Body of pancreas (tissue), 4 donors: ENCODE results near the gene RAB11FIP3. TPM values are rescaled to one million over a fixed set of nuclear protein-coding genes. Genes with fewer than 3 reads are reported as not detected.
"Not testable (repeated sequence)": the region's sequence is repeated elsewhere in the genome, so short reads cannot be mapped to it uniquely, and the experiment has no call there.

Experiments used
- ATAC-seq: fragments of 150-250 bp; one replicate; pipeline ENCODE4 v1.9.1; 2016
- DNase-seq, 4 donors: peaks; one replicate each; pipeline ENCODE4 v3.0.0-alpha.2; 2019
- H3K27ac ChIP-seq, 4 donors: fragments of 200-600 bp; sonication (generic); 1 replicate in 3 of 4; 2 replicates in 1 of 4; pipeline versions ENCODE4 v1.5.1 to v1.6.1; 2016 to 2019; ENCODE audit warnings: mild to moderate bottlenecking in 1 of 4, mixed read lengths in 1 of 4, moderate library complexity in 1 of 4
- H3K27me3 ChIP-seq, 2 donors: fragments of 200-600 bp; sonication (generic); one replicate each; pipeline ENCODE4 v1.6.0; 2016; ENCODE audit warnings: mild to moderate bottlenecking in 1 of 2
- H3K36me3 ChIP-seq, 2 donors: fragments of 200-600 bp; sonication (generic); replicated peaks in 1 of 2; 2 replicates each; pipeline ENCODE4 v1.5.1; 2016; ENCODE audit warnings: low read depth in 2 of 2; ENCODE audit not compliant: insufficient read depth in 1 of 2
- H3K4me1 ChIP-seq: fragments of 200-600 bp; sonication (generic); one replicate; pipeline ENCODE4 v1.6.0; 2016
- H3K4me3 ChIP-seq, 2 donors: fragments of 200-600 bp; sonication (generic); 1 replicate in 1 of 2; 2 replicates in 1 of 2; pipeline ENCODE4 v1.5.1; 2016 to 2019
- H3K9me3 ChIP-seq, 3 donors: fragments of 200-600 bp; sonication (generic); 1 replicate in 2 of 3; 2 replicates in 1 of 3; pipeline ENCODE4 v1.5.1; 2016
- CTCF ChIP-seq, 7 experiments: fragments of 450-650 bp in 4 of 7; fragments of 200-600 bp in 3 of 7; sonication (generic) in 3 of 7; IDR thresholded peaks; one replicate each; pipeline ENCODE4 v1.5.1; 2016 to 2019; ENCODE audit warnings: antibody characterized with exemption in 7 of 7
- POLR2A ChIP-seq, 3 donors: fragments of 450-650 bp; IDR thresholded peaks; one replicate each; pipeline ENCODE4 v1.6.1; 2016; ENCODE audit warnings: antibody characterized with exemption in 3 of 3, mild to moderate bottlenecking in 2 of 3
- WGBS, 2 donors: methylation state at CpG; one replicate each; pipeline ENCODE4 v1.1.5; 2017; 5-methylcytosine and 5-hydroxymethylcytosine counted together
- intact Hi-C: fragments of 100-400 bp; cut with DNase I; formaldehyde crosslinking; loops from one replicate; pipeline ENCODE4 v1.15.1; 2023
- total RNA-seq, 2 donors: library from RNA; depleted of rRNA; stranded (reverse); fragments of >200 nt; gene quantifications; one replicate each; pipeline ENCODE4 v1.1.0, GENCODE V29; 2016

The RAB11FIP3 gene
- total RNA-seq, 2 donors from 2014 or later = 50.1 to 122 TPM

GRCh38 chr16:459761-460160, 34.3 kb downstream of the RAB11FIP3 start:
- 83 to 91% methylated on average over 7 of the region's 7 CpGs for WGBS, 2 donors
- peaks cover 0 to 3% of the 10 kb centered on the region in 2 donors for H3K36me3 ChIP-seq
- H3K27ac ChIP-seq = no peak overlapping the region
- H3K9me3 ChIP-seq = no peaks in the 10 kb centered on the region
- ATAC-seq (no peak), DNase-seq (no peak)
- intact Hi-C loops = no loop called here
- peaks cover 30% of the 10 kb centered on the region for H3K4me1 ChIP-seq
- TF ChIP-seq CTCF (IDR thresholded peaks at IDR 0.05) (no peak), POLR2A (IDR thresholded peaks at IDR 0.05) (no peak)
- H3K4me3 ChIP-seq = no peak overlapping the region
- no peaks in the 10 kb centered on the region for H3K27me3 ChIP-seq

GRCh38 chr16:460787-461186, 35.3 kb downstream of the RAB11FIP3 start:
- TF ChIP-seq POLR2A (IDR thresholded peaks at IDR 0.05) (no peak), CTCF (IDR thresholded peaks at IDR 0.05) (no peak)
- Histone ChIP-seq H3K27ac (no peak overlapping the region), H3K9me3 (no peaks in the 10 kb centered on the region), H3K4me3 (no peak overlapping the region), H3K36me3 (peaks cover 0 to 3% of the 10 kb centered on the region in 2 donors), H3K4me1 (peaks cover 30% of the 10 kb centered on the region), H3K27me3 (no peaks in the 10 kb centered on the region)
- ATAC-seq = no peak
- intact Hi-C loops = no loop called here
- WGBS, 2 donors = 89 to 95% methylated on average over 17 to 20 of the region's 20 CpGs
- DNase-seq = no peak

DNA sequence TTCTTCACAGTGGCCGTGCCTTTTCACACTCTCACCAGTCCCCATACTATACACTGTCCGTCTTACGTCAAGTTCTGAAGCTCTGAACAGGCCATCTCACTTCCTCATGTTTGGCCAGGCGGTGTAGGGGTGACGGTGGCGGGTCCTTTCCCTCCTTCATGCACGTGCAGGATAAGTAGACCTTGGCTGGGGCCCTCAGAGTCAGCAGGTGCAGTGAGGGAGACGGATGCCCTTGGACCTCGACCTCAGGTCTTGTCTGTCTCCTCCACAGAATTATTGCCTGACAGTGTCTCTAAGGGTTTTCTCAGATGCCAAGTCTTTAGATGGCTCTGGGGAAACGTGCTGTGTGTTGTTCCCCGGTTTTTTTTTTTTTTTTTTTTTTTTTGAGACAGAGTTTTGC, 37.6 kb downstream of the RAB11FIP3 start:
- DNase-seq = no peak
- WGBS, 2 donors = 74 to 75% methylated on average over 11 of the region's 11 CpGs
- Histone ChIP-seq H3K9me3 (no peaks in the 10 kb centered on the region), H3K36me3 (peaks cover 0 to 3% of the 10 kb centered on the region in 2 donors), H3K4me1 (peaks cover 14% of the 10 kb centered on the region), H3K27ac (no peak overlapping the region), H3K27me3 (no peaks in the 10 kb centered on the region), H3K4me3 (no peak overlapping the region)
- TF ChIP-seq CTCF (IDR thresholded peaks at IDR 0.05) = no peak
- TF ChIP-seq POLR2A (IDR thresholded peaks at IDR 0.05) = no peak
- ATAC-seq = no peak
- intact Hi-C loops = no loop called here

DNA sequence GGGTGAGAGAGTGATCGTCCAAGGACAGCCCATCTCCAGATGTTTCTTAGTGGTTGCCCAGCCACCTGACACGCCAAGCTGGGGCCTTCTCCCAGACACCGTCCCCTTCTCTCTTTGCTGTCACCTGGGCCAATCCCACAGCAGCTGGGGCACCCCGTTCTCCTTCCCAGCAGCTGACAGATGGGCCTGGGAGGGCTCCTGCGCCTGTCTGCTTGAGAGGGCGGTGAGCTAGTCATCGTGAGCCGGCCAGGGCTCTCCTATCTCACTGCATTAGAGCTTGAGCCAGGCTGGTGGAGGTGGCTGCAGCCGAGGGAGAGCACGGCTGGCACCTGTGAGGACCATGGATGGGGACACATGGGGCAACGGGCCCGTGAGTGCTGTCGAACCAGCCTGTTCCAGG, 41.2 kb downstream of the RAB11FIP3 start:
- ATAC-seq (no peak), DNase-seq (peak in 1 of 4 donors; percentile 18)
- Histone ChIP-seq H3K36me3 (peaks cover under 1 to 3% of the 10 kb centered on the region in 2 donors), H3K4me3 (no peak overlapping the region), H3K27ac (no peak overlapping the region), H3K27me3 (no peaks in the 10 kb centered on the region), H3K9me3 (no peaks in the 10 kb centered on the region), H3K4me1 (peaks cover 6% of the 10 kb centered on the region)
- WGBS, 2 donors = 78 to 100% methylated on average over 1 to 13 of the region's 13 CpGs
- intact Hi-C loops = no loop called here
- TF ChIP-seq POLR2A (IDR thresholded peaks at IDR 0.05) (no peak), CTCF (IDR thresholded peaks at IDR 0.05) (no peak)

DNA sequence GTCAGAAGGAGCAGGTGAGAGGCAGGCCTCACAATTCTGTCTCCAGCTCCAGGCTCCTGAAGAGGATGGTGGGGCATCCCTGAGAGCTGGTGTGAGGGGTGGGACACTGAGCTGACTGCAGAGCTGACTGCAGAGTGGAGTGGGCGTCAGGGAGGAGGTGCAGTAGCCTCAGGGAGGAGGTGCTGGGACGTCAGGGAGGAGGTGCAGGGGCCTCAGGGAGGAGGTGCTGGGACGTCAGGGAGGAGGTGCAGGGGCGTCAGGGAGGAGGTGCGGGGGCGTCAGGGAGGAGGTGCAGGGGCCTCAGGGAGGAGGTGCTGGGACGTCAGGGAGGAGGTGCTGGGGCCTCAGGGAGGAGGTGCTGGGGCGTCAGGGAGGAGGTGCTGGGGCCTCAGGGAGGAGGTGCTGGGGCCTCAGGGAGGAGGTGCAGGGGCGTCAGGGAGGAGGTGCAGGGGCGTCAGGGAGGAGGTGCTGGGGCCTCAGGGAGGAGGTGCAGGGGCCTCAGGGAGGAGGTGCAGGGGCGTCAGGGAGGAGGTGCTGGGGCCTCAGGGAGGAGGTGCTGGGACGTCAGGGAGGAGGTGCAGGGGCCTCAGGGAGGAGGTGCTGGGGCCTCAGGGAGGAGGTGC, 41.9 kb downstream of the RAB11FIP3 start:
- not testable (repeated sequence) for H3K4me1 ChIP-seq, DNase-seq
- 76 to 88% methylated on average over 12 of the region's 12 CpGs for WGBS, 2 donors

More for the DNA sequence above, 41.9 kb downstream of the RAB11FIP3 start:
- ATAC-seq, H3K9me3 ChIP-seq, H3K27ac ChIP-seq, H3K4me3 ChIP-seq, H3K27me3 ChIP-seq, H3K36me3 ChIP-seq, intact Hi-C loops: not testable (repeated sequence)
